CD4-positive, CD25-positive, alpha-beta regulatory T cell (primary cell): ENCODE measurements around the gene MAP1B. TPM values are rescaled to one million over a fixed set of nuclear protein-coding genes. Genes with fewer than 3 reads are reported as not detected.

Experiments used
- ATAC-seq, 2 donors: fragments of 150-1000 bp; cut with Tn5 transposase; one replicate each; pipeline ENCODE4 v1.10.0; 2021; ENCODE audit warnings: low read depth in 2 of 2, moderate number of reproducible peaks in 2 of 2, moderate library complexity in 1 of 2
- DNase-seq, 3 donors: peaks; one replicate each; pipeline versions ENCODE4 v3.0.0 to v3.0.0-alpha.2; 2012 to 2022; ENCODE audit warnings: mixed read lengths in 1 of 3
- H3K27ac ChIP-seq: one replicate; pipeline ENCODE4 v1.7.0; 2013; ENCODE audit warnings: mild to moderate bottlenecking, low read length; ENCODE audit not compliant: insufficient read depth, poor library complexity, severe bottlenecking
- H3K27me3 ChIP-seq: one replicate; pipeline ENCODE4 v1.7.0; 2013; ENCODE audit warnings: low read length; ENCODE audit not compliant: control insufficient read depth, insufficient read depth
- H3K36me3 ChIP-seq: one replicate; pipeline ENCODE4 v1.7.0; 2013; ENCODE audit warnings: mild to moderate bottlenecking, low read length, moderate library complexity; ENCODE audit not compliant: control insufficient read depth, insufficient read depth
- H3K4me1 ChIP-seq: 2 replicates; pipeline ENCODE4 v1.7.0; 2013; ENCODE audit warnings: mild to moderate bottlenecking, low read length; ENCODE audit not compliant: insufficient read depth, control insufficient read depth, poor library complexity, severe bottlenecking
- H3K4me3 ChIP-seq: one replicate; pipeline ENCODE4 v1.7.0; 2013; ENCODE audit warnings: low read depth, mild to moderate bottlenecking, low read length, moderate library complexity
- H3K9me3 ChIP-seq, 2 experiments: 1 replicate in 1 of 2; 2 replicates in 1 of 2; pipeline ENCODE4 v1.7.0; 2013; ENCODE audit warnings: low read length in 2 of 2, mild to moderate bottlenecking in 1 of 2, moderate library complexity in 1 of 2; ENCODE audit not compliant: control insufficient read depth in 2 of 2
- H3K27ac Mint-ChIP-seq, 3 donors: one replicate each; pipeline ENCODE4 v1.8.0; 2020 to 2022; ENCODE audit warnings: mild to moderate bottlenecking in 3 of 3, mixed read lengths in 3 of 3, moderate library complexity in 2 of 3
- H3K27me3 Mint-ChIP-seq: one replicate; pipeline ENCODE4 v1.8.0; 2022; ENCODE audit warnings: mild to moderate bottlenecking, mixed read lengths
- H3K36me3 Mint-ChIP-seq: one replicate; pipeline ENCODE4 v1.8.0; 2020; ENCODE audit warnings: mixed read lengths
- H3K4me1 Mint-ChIP-seq, 4 donors: one replicate each; pipeline ENCODE4 v1.8.0; 2020 to 2022; ENCODE audit warnings: mixed read lengths in 4 of 4, mild to moderate bottlenecking in 1 of 4
- H3K4me3 Mint-ChIP-seq, 4 donors: one replicate each; pipeline ENCODE4 v1.8.0; 2020 to 2022; ENCODE audit warnings: mild to moderate bottlenecking in 4 of 4, mixed read lengths in 4 of 4, moderate library complexity in 3 of 4
- H3K9me3 Mint-ChIP-seq, 7 donors: one replicate each; pipeline ENCODE4 v1.8.0; 2020 to 2022; ENCODE audit warnings: mixed read lengths in 7 of 7, mild to moderate bottlenecking in 3 of 7, moderate library complexity in 2 of 7
- polyA plus RNA-seq, 4 donors: library from polyadenylated mRNA; unstranded; fragments of 300-500 nt; fragmentation: Illumina TruSeq; gene quantifications; one replicate each; pipeline ENCODE4 v1.2.3, GENCODE V29; 2021
- total RNA-seq: library from RNA; stranded (reverse); gene quantifications from one replicate; pipeline ENCODE4 v1.2.3, GENCODE V29; 2022

Gene MAP1B
- total and polyA plus RNA-seq, 5 donors from 2014 or later, result 0.12 to 0.23 (median 0.14) TPM

GRCh38 chr5:72223371-72223770 is 116.1 kb downstream of the MAP1B start:
- peaks cover 91% of the 10 kb centered on the region for H3K36me3 ChIP-seq
- no peak overlapping the region for H3K4me3 Mint-ChIP-seq
- H3K9me3 ChIP-seq, result no peaks in the 10 kb centered on the region
- no peaks in the 10 kb centered on the region for H3K27me3 Mint-ChIP-seq
- no peak overlapping the region for H3K27ac ChIP-seq
- no peaks in the 10 kb centered on the region for H3K4me1 Mint-ChIP-seq
- H3K4me3 ChIP-seq, result no peak overlapping the region
- no peak for DNase-seq
- H3K9me3 Mint-ChIP-seq, result no peaks in the 10 kb centered on the region
- H3K27ac Mint-ChIP-seq, result no peak overlapping the region
- ATAC-seq, result no peak
- no peaks in the 10 kb centered on the region for H3K27me3 ChIP-seq
- H3K36me3 Mint-ChIP-seq, result peaks cover 73% of the 10 kb centered on the region
- H3K4me1 ChIP-seq, result no peaks in the 10 kb centered on the region

DNA sequence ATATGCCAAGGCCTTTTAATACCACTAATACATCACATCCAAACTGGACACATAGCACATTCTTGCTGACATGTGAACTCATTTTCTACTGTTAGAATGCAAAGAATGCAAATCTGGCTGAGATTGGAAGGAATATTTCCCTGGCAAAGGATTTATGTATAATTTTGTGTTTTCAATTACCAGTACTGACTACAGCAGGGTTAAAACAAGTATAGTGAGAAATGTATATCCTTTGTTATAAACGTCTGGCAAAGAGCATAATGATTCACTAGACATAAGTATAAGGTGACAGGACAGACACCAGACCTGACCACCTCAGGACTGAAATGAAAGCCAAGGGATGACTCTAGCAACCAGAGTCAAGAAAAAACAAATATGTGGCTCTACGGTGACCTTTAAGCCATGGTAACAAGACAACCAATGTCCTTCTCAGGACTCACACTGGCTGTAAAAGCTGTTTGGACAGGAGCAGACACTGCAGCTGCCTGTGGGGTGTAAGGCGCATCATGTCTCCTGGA is 117.7 kb downstream of the MAP1B start:
- peaks cover 77% of the 10 kb centered on the region for H3K36me3 ChIP-seq
- H3K9me3 Mint-ChIP-seq, result no peaks in the 10 kb centered on the region
- H3K27ac Mint-ChIP-seq, result peak overlapping the region in 1 of 3 donors; percentile 1
- H3K27me3 Mint-ChIP-seq, result no peaks in the 10 kb centered on the region
- ATAC-seq (no peak), DNase-seq (no peak)
- H3K4me3 Mint-ChIP-seq, result no peak overlapping the region
- H3K4me1 Mint-ChIP-seq, result peaks cover 0 to under 1% (median 0%) of the 10 kb centered on the region in 4 donors
- H3K4me1 ChIP-seq, result no peaks in the 10 kb centered on the region
- H3K36me3 Mint-ChIP-seq, result peaks cover 68% of the 10 kb centered on the region
- H3K9me3 ChIP-seq, result no peaks in the 10 kb centered on the region
- no peaks in the 10 kb centered on the region for H3K27me3 ChIP-seq
- H3K27ac ChIP-seq, result no peak overlapping the region
- H3K4me3 ChIP-seq, result no peak overlapping the region

GRCh38 chr5:72225741-72226140 is 118.5 kb downstream of the MAP1B start:
- DNase-seq (no peak), ATAC-seq (no peak)
- Mint-ChIP-seq H3K4me1 (peaks cover 0 to 8% (median 3%) of the 10 kb centered on the region in 4 donors), H3K4me3 (no peak overlapping the region), H3K36me3 (peaks cover 68% of the 10 kb centered on the region), H3K9me3 (no peaks in the 10 kb centered on the region), H3K27ac (no peak overlapping the region), H3K27me3 (no peaks in the 10 kb centered on the region)
- Histone ChIP-seq H3K4me3 (no peak overlapping the region), H3K36me3 (peaks cover 72% of the 10 kb centered on the region), H3K9me3 (no peaks in the 10 kb centered on the region), H3K4me1 (no peaks in the 10 kb centered on the region), H3K27ac (no peak overlapping the region), H3K27me3 (no peaks in the 10 kb centered on the region)

GRCh38 chr5:72226950-72227349 is 119.7 kb downstream of the MAP1B start:
- no peaks in the 10 kb centered on the region for H3K27me3 ChIP-seq
- Mint-ChIP-seq H3K4me1 (peaks cover 0 to 10% (median 4%) of the 10 kb centered on the region in 4 donors), H3K27me3 (no peaks in the 10 kb centered on the region), H3K9me3 (no peaks in the 10 kb centered on the region), H3K4me3 (no peak overlapping the region), H3K36me3 (peaks cover 61% of the 10 kb centered on the region), H3K27ac (no peak overlapping the region)
- peaks cover 60% of the 10 kb centered on the region for H3K36me3 ChIP-seq
- no peaks in the 10 kb centered on the region for H3K9me3 ChIP-seq
- no peak overlapping the region for H3K27ac ChIP-seq
- peaks cover 2% of the 10 kb centered on the region for H3K4me1 ChIP-seq
- no peak for ATAC-seq
- no peak overlapping the region for H3K4me3 ChIP-seq
- DNase-seq, result no peak

GRCh38 chr5:72228960-72229359 is 121.7 kb downstream of the MAP1B start:
- Mint-ChIP-seq H3K27me3 (no peaks in the 10 kb centered on the region), H3K9me3 (no peaks in the 10 kb centered on the region), H3K36me3 (peaks cover 45% of the 10 kb centered on the region), H3K4me3 (no peak overlapping the region), H3K27ac (no peak overlapping the region), H3K4me1 (peaks cover 12 to 24% (median 19%) of the 10 kb centered on the region in 4 donors)
- ATAC-seq, result no peak
- Histone ChIP-seq H3K36me3 (peaks cover 40% of the 10 kb centered on the region), H3K27ac (no peak overlapping the region), H3K27me3 (no peaks in the 10 kb centered on the region), H3K4me3 (no peak overlapping the region), H3K9me3 (no peaks in the 10 kb centered on the region), H3K4me1 (peaks cover 18% of the 10 kb centered on the region)
- DNase-seq, result no peak

GRCh38 chr5:72231991-72232703 is 124.9 kb downstream of the MAP1B start:
- Mint-ChIP-seq H3K9me3 (no peaks in the 10 kb centered on the region), H3K27ac (peak overlapping the region in 1 of 3 donors; percentile 7), H3K27me3 (no peaks in the 10 kb centered on the region), H3K36me3 (peaks cover 24% of the 10 kb centered on the region), H3K4me3 (peak overlapping the region; percentile 1 to 76 (median 44)), H3K4me1 (peaks cover 25 to 49% (median 42%) of the 10 kb centered on the region in 4 donors)
- no peaks in the 10 kb centered on the region for H3K27me3 ChIP-seq
- H3K4me3 ChIP-seq, result peak overlapping the region; percentile 77
- peaks cover 15% of the 10 kb centered on the region for H3K36me3 ChIP-seq
- DNase-seq (peak in 2 of 3 donors; percentile 60 to 77), ATAC-seq (peak; percentile 29 to 49)
- H3K9me3 ChIP-seq, result no peaks in the 10 kb centered on the region
- H3K4me1 ChIP-seq, result peaks cover 18% of the 10 kb centered on the region
- no peak overlapping the region for H3K27ac ChIP-seq

- Mint-ChIP-seq H3K27me3 (no peaks in the 10 kb centered on the region), H3K36me3 (peaks cover 22% of the 10 kb centered on the region), H3K4me3 (peak overlapping the region in 3 of 4 donors; percentile 1 to 76 (median 76)), H3K4me1 (peaks cover 25 to 49% (median 42%) of the 10 kb centered on the region in 4 donors), H3K9me3 (no peaks in the 10 kb centered on the region), H3K27ac (peak overlapping the region in 2 of 3 donors; percentile 7 to 90)
- peaks cover 15% of the 10 kb centered on the region for H3K36me3 ChIP-seq
- no peak for ATAC-seq
- no peaks in the 10 kb centered on the region for H3K27me3 ChIP-seq
- no peak for DNase-seq
- peak overlapping the region; percentile 77 for H3K4me3 ChIP-seq
- H3K4me1 ChIP-seq, result peaks cover 18% of the 10 kb centered on the region
- no peaks in the 10 kb centered on the region for H3K9me3 ChIP-seq
- H3K27ac ChIP-seq, result no peak overlapping the region
Measured at GRCh38 chr5:72232838-72233237, 125.6 kb downstream of the MAP1B start.

- Histone ChIP-seq H3K27me3 (no peaks in the 10 kb centered on the region), H3K4me1 (peaks cover 18% of the 10 kb centered on the region), H3K9me3 (no peaks in the 10 kb centered on the region), H3K27ac (no peak overlapping the region), H3K36me3 (peaks cover 21% of the 10 kb centered on the region), H3K4me3 (no peak overlapping the region)
- no peak for DNase-seq
- no peak overlapping the region for H3K27ac Mint-ChIP-seq
- peak overlapping the region in 2 of 4 donors; percentile 6 to 27 for H3K4me3 Mint-ChIP-seq
- peaks cover 21% of the 10 kb centered on the region for H3K36me3 Mint-ChIP-seq
- H3K4me1 Mint-ChIP-seq, result peaks cover 25 to 49% (median 42%) of the 10 kb centered on the region in 4 donors
- H3K9me3 Mint-ChIP-seq, result no peaks in the 10 kb centered on the region
- no peaks in the 10 kb centered on the region for H3K27me3 Mint-ChIP-seq
- ATAC-seq, result no peak
Measured at GRCh38 chr5:72233835-72234234, 126.6 kb downstream of the MAP1B start.
